ENCODE results near the gene BTG1.
A peak's percentile ranks its signal among the peaks of the same experiment; 100 is the strongest.

BTG1 gene

GRCh38 chr12:92145731-92146496, at the start of gene BTG1:
Gene BTG1, minus strand, starts transcription at chr12:92145846. Its CDS starts 311 bp downstream, at chr12:92145535.
- peak; percentile 100 for DNase-seq

DNA sequence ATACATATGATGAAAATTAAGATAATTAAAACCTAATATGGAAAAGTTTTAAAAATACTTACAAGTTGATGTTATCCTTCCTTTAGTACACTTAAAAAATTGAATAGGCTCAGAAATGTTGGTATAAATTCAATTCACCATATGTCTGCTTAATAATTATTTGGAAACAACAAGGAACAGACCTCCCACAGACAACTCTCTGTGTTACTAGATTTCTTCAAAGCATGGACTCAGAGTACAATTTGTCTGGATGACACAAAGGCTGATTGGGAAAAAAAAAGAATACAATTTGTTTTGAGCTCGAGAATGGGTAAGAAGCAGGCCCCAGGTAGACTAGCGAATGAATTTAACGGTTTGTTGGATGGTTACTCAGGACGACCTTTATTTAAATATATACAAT, 48.9 kb upstream of the BTG1 start:
- DNase-seq: no peak

DNA sequence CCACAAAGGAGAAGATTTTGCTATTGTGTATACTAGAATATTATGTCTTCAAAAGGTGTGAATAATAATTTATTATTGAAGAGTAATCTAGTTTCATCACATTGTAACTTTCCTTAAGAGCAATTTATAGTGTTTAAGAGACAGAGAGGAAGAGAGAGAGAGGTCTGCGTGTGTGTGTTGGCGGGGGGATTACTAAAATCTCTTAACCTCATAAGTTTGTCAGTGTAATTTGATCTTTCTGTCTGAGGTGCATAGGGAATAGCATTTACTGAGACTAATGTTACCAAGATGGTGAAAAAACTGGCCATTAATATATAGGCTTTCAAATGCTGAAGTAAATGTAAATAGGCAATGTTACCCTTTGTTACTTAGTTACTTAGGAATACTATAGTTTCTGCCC, 48.2 kb upstream of the BTG1 start:
- no peak for DNase-seq

DNA sequence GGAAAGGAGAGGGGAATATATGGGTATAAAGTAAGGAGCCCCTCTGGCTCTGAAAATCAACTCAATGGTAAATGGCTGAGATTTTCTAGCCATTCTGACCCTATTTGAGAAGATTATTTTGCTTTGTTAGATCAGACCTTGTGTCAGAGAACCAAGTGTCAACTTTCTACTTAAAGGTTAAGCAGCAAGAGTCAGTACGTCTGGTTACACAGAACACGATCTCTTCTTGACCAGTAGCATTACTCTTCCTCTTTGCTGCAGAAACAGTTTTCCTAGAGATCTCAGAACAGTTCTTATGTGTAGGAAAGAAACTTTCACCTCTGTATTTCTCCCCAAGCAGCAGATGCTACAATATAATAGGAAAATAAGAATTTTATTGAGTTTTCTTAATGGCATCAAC, 47.4 kb upstream of the BTG1 start:
- no peak for DNase-seq

GRCh38 chr12:92192360-92192759, 46.7 kb upstream of the BTG1 start:
- DNase-seq: no peak

DNA sequence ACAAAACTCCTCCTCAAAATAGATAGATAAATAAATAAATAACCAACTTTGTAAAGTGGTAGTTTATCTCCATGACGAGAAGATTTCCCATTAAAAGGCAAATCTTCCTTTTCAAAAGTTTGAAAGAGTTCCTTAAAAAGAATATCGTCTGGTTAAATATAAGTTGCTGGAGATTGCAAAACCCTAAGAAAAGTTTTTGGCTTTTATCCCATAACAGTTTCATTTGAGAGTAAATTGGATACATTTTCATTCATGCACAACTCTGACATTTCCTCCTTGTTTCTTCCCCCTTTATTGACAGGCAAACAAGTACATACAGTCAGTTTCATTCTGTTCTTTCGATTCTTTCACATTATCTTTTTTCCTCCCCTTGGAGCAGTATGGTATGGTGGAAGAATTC, 45.4 kb upstream of the BTG1 start:
- DNase-seq: no peak

- no peak for DNase-seq
Observed at GRCh38 chr12:92188517-92189188, 43.0 kb upstream of the BTG1 start.

- peak; percentile 63 for DNase-seq
Observed at GRCh38 chr12:92186038-92186470, 40.4 kb upstream of the BTG1 start.

DNA sequence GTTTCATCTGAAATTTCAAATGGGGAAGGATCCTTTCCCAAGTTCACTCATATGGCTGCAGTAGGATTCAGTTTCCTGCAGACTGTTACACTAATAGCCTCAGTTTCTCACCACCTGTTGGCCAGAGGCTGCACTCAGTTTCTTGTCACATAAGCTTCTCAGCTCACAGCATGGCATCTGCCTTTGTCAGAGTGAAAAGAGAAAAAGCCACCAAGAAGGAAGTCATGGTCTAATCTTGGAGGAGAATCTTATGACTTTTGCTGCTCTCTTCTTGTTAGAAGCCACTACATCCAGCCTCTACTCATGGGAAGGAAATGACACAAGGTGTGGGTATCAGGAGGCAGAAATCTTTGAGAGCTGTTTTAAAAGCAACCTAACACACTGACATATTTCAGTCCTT, 39.4 kb upstream of the BTG1 start:
- DNase-seq: peak; percentile 77

GRCh38 chr12:92183575-92183974, 37.9 kb upstream of the BTG1 start:
- no peak for DNase-seq

- DNase-seq: no peak
Observed at GRCh38 chr12:92178340-92178739, 32.7 kb upstream of the BTG1 start.

DNA sequence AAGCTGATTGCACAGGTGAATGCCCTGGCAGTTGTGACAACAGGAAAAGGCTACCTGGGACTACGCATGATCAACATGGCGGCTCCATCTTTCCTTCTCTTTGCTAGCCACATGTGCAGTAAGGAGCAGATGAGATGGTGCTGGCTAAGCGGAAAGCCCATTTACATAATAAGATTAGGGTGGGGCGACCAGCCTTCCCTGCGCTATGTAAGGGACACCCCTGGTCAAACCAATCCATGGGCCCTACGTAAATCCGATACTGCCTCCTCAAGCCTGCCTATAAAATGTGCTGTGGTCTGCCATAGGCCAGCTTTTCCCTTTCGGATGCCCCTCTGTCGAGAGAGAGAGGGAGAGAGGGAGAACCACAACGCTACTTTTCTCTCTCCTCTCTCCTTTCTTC, 31.0 kb upstream of the BTG1 start:
- no peak for DNase-seq

DNA sequence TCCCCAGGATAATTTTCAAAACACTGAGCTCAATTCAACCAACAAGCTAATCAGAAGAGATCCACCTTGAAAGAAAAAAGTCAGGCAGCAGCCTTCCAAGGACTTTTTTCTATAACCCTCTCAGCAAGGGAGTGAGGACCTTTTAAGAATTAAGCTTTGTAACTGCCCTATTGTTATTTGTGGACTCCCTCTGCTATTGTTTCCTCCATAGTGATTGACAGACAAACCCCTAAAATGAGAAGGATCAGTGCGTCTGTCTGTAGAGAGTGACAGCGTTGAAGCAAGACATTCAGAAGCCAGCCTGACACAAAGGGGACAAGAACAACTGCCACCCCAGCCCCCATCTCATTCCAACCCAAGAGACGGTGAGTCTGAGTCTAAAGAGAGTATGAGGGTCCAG, 30.3 kb upstream of the BTG1 start:
- no peak for DNase-seq

- DNase-seq: no peak
Observed at GRCh38 chr12:92170050-92170449, 24.4 kb upstream of the BTG1 start.

DNA sequence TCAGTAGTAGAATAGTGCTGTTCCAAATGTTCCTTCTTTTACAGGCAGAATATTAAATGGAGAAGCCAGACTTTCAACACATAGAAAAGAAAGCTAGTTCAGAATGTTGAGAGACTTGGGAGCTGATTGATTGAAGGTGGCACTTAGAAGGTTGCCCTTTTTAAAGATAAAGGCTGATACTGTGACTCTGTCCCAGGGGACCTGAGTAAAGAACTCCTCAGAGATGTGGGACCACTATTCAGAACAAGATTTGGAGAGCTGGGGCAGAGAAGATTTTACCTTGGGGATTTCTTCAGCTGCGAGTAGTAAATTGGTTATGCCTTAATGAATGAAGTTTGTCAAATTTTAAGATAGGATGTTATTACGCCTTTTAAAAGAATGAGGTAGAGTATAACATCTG, 21.4 kb upstream of the BTG1 start:
- DNase-seq: no peak

- DNase-seq: no peak
Observed at GRCh38 chr12:92164712-92165111, 19.1 kb upstream of the BTG1 start.

GRCh38 chr12:92162079-92162478, 16.4 kb upstream of the BTG1 start:
- DNase-seq: no peak

DNA sequence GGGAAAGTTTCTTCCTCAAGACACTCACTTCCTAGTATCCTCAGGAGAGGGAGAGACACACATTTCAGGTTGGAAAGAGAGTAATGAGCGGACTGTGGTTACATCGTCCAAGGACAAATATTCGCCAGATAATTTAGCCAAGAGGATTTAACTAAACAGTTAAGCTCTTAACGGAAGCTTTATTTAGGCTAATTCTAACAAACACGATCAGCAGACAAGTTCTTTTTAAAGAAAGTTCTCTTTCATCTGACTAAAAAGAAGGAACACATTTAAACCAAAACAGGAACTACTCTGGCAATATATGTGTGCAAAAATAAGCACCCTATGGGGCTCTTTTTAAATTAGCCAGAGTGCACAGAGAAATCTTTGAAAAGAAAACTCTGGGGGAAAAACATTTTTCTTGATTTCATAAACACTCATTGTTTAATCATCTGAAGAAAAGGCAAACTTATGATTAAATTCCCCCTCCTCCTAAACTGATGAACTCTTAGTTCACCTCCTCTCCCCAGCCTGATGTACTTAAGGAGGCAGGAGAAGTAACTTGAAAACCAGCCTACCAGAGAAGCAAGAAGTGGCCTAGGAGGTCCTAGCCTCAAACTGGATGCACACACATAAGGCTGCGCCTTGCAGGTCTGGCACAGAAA, 13.3 kb upstream of the BTG1 start:
- no peak for DNase-seq

GRCh38 chr12:92156704-92157395, 11.2 kb upstream of the BTG1 start:
- no peak for DNase-seq

- no peak for DNase-seq
Observed at GRCh38 chr12:92156139-92156538, 10.5 kb upstream of the BTG1 start.

DNA sequence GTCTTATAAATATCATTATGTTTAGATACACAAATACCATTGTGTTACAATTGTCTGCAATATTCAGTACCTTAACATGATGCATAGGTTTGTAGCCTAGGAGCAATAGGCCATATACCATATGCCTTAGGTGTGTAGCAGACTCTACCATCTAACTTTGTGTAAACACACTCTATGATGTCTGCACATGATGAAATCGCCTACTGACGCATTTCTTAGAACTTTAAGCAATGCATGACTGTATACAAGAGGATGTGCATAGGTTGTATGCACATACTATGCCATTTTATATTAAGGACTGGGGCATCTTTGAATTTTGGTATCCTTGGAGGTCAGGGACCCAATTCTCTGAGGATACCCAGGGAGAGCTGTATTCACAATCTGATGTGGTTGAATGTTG, 10.1 kb upstream of the BTG1 start:
- no peak for DNase-seq

DNA sequence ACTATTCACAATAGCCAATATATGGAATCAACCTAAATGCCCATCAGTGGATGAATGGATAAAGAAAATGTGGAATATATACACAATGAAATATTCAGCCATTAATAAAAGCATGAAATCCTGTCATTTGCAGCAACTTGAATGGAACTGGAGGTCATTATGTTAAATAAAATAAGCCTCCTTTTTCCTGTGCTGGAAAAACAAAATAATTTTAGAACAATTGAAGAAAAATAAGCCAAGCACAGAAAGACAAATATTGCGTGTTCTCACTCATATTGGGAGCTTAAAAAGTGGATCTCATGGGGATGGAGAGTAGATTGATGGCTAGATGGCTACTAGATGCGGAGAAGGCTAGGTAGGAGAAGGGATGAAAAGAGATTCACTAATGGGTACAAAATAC, 6.3 kb upstream of the BTG1 start:
- no peak for DNase-seq

DNA sequence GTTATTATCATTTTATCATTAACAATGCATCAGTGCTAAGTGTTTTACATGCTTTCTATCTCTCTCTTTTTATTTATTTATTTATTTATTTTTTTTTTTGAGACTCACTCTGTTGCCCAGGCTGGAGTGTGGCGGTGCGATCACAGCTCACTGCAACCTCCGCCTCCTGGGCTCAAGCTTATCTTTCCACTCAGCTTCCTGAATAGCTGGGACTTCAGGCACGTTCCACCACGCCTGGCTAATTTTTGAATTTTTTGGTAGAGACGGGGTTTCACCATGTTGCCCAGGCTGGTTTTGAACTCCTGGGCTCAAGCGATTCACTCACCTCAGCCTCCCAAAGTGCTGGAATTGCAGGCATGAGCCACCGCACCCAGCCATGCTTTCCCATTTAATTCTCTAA, 3.9 kb upstream of the BTG1 start:
- DNase-seq: no peak

- no peak for DNase-seq
Observed at GRCh38 chr12:92147491-92147890, 1.8 kb upstream of the BTG1 start.

Data from CD4-positive, alpha-beta T cell treated with Interleukin-4 for 4 hours (primary cell).